GM12874 (cell line): ENCODE data around the gene TBCEL.

Experiments
- TF ChIP-seq, protein P1 (sequence below): IDR thresholded peaks from 2 replicates; pipeline ENCODE4 v1.5.1; 2011; ENCODE audit warnings: low read depth, mild to moderate bottlenecking, control low read depth, low read length, moderate library complexity; ENCODE audit not compliant: insufficient read depth

The TBCEL gene

DNA sequence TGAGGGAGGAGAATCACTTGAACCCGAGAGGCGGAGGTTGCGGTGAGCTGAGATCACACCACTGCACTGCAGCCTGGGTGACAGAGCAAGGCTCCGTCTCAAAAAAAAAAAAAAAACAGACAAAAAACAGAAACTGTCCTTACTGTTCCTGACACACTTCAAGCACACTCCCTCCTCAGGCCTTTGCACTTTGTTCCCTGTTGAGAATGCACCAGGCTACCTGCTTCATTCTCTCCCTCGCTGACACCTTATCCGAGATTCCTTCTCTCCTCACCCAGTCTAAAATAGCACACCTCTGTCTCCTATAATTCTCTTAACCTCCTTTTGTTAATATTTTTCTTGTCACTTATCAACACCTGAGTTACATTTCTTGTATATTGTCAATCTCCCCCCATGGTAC, 44.9 kb downstream of the TBCEL start:
- TF ChIP-seq, protein P1, sequence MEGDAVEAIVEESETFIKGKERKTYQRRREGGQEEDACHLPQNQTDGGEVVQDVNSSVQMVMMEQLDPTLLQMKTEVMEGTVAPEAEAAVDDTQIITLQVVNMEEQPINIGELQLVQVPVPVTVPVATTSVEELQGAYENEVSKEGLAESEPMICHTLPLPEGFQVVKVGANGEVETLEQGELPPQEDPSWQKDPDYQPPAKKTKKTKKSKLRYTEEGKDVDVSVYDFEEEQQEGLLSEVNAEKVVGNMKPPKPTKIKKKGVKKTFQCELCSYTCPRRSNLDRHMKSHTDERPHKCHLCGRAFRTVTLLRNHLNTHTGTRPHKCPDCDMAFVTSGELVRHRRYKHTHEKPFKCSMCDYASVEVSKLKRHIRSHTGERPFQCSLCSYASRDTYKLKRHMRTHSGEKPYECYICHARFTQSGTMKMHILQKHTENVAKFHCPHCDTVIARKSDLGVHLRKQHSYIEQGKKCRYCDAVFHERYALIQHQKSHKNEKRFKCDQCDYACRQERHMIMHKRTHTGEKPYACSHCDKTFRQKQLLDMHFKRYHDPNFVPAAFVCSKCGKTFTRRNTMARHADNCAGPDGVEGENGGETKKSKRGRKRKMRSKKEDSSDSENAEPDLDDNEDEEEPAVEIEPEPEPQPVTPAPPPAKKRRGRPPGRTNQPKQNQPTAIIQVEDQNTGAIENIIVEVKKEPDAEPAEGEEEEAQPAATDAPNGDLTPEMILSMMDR: no peak

DNA sequence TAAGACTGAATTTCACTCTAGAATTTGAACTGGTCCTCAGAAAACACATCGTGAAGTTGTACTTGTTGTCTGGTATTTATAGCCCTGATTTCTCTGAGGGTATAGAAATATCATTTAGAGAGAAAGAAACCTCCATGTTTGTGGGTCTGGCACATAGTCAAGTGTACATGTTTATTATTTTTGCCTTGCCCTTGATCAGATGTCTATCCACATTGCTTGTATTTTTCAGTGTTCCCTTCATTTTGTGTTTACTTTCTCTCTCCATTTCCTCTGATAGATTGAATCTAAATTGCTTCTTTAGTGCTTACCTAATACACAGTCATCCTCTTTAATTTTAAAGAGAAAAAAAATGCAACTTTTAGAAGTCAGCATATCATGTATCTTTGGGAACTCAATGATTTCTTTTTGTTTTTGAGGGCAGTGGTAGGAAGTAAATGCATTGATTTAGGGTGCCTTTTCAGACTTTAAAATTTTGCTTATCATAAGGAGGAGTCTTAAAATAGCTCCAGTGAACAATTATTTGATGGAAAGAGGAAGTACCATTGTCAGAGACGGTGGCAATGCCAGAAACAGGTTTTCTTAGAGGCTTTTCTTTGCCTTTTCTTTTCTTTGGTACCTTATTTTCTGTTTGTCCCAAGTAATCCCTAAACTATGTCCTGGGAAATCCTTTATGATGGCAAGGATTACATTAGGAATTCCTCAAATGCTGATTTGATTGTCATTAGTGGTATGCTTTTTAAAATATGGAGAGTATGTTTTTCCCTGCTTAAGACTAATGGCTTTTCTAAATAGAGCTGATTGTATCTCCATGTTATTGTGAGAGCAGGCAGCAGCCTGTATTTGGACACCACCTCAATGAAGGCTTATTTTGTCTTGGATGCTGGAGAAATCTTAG, 47.3 kb downstream of the TBCEL start:
- TF ChIP-seq, protein P1: no peak

- TF ChIP-seq, protein P1: no peak
Measured at GRCh38 chr11:121071846-121072450, 48.0 kb downstream of the TBCEL start.

DNA sequence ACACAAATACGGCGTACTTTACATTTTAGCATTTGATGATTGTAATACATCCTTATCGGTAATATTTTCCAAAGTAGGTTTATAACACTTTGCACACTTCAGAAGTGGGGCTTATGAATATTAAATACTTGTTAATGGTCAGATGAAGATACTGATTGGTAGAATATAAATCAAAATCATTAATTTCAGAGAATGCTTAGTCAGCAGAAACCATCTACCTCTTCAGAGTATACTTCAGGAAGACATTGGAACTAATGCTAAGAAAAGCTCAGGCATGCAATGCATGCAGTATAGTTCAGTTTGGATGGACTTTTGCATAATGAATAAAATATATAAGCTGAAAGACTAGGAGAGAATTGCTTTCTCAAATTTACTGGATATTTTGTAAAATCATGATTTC, 57.4 kb downstream of the TBCEL start:
- TF ChIP-seq, protein P1: no peak

GRCh38 chr11:121082219-121082618, 58.3 kb downstream of the TBCEL start:
- TF ChIP-seq, protein P1: no peak

DNA sequence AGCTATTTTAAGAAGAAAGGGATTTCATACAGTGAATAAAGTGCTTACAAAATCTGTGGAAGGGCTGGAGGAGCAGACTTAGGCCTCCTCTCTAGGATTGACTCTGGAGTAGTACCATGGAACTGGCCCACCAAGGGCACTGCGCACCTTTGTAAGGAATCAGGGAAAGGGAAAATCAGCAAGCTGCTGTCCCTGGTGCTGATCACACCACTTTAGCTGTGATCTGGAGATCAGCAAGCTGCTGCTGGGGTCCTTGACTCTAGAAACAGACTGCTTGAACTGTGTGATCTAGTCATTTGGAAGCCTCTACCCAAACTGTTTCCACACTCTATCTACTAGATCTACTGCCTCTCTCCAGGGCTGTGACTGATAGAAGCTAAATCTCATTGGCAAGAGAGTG, 58.8 kb downstream of the TBCEL start:
- TF ChIP-seq, protein P1: no peak

- TF ChIP-seq, protein P1: no peak
Measured at GRCh38 chr11:121086866-121087265, 63.0 kb downstream of the TBCEL start.
